Femur (tissue), 1 donor: Measurements from ENCODE around the gene MB21D2.

Experiments
- DNase-seq: peaks from one replicate; pipeline ENCODE4 v3.0.0-alpha.2; 2017

MB21D2 gene

GRCh38 chr3:192888190-192888589, 29.5 kb downstream of the MB21D2 start:
- DNase-seq = no peak

GRCh38 chr3:192887701-192888100, 30.0 kb downstream of the MB21D2 start:
- no peak for DNase-seq

- no peak for DNase-seq
These were observed 30.6 kb downstream of the MB21D2 start for GRCh38 chr3:192887047-192887446.

GRCh38 chr3:192884777-192885773, 32.6 kb downstream of the MB21D2 start:
- DNase-seq = no peak

- no peak for DNase-seq
These were observed 34.1 kb downstream of the MB21D2 start for GRCh38 chr3:192883512-192883911.

- no peak for DNase-seq
These were observed 36.4 kb downstream of the MB21D2 start for GRCh38 chr3:192881159-192881786.

GRCh38 chr3:192880313-192880712, 37.3 kb downstream of the MB21D2 start:
- no peak for DNase-seq

- DNase-seq = no peak
These were observed 38.2 kb downstream of the MB21D2 start for GRCh38 chr3:192879346-192880031.

GRCh38 chr3:192875971-192876565, 41.6 kb downstream of the MB21D2 start:
- DNase-seq = no peak

GRCh38 chr3:192870822-192871221, 46.8 kb downstream of the MB21D2 start:
- DNase-seq = no peak

- no peak for DNase-seq
These were observed 48.3 kb downstream of the MB21D2 start for GRCh38 chr3:192869131-192870031.

GRCh38 chr3:192867645-192868044, 50.0 kb downstream of the MB21D2 start:
- no peak for DNase-seq

- no peak for DNase-seq
These were observed 50.9 kb downstream of the MB21D2 start for GRCh38 chr3:192866804-192867203.

GRCh38 chr3:192864941-192865340, 52.7 kb downstream of the MB21D2 start:
- no peak for DNase-seq

- no peak for DNase-seq
These were observed 54.6 kb downstream of the MB21D2 start for GRCh38 chr3:192863091-192863420.

- DNase-seq = no peak
These were observed 55.1 kb downstream of the MB21D2 start for GRCh38 chr3:192862408-192863090.

GRCh38 chr3:192861972-192862371, 55.7 kb downstream of the MB21D2 start:
- DNase-seq = no peak

GRCh38 chr3:192860454-192860853, 57.2 kb downstream of the MB21D2 start:
- no peak for DNase-seq

GRCh38 chr3:192858849-192859585, 58.6 kb downstream of the MB21D2 start:
- no peak for DNase-seq

- DNase-seq = no peak
These were observed 60.4 kb downstream of the MB21D2 start for GRCh38 chr3:192857260-192857661.

- DNase-seq = no peak
These were observed 62.2 kb downstream of the MB21D2 start for GRCh38 chr3:192855434-192855833.
